ENCODE measurements around the gene NBAS.
"Not testable (repeated sequence)": the region's sequence is repeated elsewhere in the genome, so short reads cannot be mapped to it uniquely, and the experiment has no call there.

The NBAS gene

DNA sequence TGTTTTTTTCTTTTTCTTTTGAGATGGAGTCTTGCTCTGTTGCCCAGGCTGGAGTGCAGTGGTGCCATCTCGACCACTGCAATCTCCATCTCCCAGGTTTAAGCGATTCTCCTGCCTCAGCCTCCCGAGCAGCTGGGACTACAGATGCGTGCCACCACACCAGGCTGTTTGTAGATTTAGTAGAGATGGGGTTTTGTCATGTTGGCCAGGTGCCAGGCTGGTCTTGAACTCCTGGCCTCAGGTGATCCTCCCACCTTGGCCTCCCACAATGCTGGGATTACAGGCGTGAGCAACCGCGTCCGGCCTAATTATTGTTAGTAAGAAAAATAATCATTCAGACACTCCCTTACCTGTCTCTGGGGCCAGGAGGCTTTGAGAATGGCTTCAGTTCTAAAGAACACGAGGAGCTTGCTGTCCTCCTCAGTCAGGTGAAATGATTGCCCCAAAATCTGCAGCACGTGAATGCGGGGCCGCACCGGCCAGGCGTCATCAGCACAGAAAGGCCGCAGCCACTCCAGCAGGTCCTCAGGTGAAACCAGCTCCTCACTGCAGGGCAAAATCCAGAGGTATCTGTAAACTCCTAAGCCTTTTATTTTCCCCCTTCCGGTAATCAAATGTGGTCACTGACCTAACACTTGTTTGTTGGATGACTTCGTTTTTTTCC is 342.6 kb downstream of the NBAS start:
- no peak for DNase-seq (ENCODE audit: low read depth, low spot score)

DNA sequence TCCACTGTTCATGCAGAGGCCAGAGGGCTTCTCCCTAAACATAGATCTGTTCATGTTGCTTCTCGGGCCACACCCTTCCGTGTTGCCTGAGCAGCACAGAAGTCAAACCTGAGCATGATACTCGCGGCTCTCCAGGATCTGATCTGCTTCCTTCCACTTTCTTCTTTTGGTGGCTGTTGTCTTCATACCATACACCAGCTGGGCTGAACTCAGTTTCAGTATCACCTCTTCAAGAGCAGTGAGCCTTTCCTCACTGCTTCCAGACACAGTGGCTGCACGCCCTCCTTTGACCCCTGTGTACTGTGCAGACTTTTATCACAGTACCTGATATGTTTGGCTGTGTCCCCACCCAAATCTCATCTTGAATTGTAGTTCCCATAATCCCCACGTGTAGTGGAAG is 348.9 kb downstream of the NBAS start:
- DNase-seq (ENCODE audit: low read depth, low spot score): no peak

DNA sequence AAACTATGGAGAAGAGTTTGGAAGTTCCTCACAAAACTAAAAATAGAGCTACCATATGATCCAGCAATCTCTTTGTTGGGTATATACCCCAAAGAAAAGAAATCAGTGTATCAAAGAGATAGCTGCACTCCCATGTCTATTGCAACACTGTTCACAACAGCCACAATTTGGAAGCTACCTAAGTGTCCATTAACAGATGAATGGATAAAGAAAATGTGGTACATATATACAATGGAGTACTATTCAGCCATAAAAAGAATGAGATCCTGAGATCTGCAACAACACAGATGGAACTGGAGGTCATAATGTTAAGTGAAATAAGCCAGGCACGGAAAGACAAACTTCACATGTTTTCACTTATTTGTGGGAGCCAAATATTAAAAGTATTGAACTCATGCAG is 350.6 kb downstream of the NBAS start:
- not testable (repeated sequence) for DNase-seq (ENCODE audit: low read depth, low spot score)

DNA sequence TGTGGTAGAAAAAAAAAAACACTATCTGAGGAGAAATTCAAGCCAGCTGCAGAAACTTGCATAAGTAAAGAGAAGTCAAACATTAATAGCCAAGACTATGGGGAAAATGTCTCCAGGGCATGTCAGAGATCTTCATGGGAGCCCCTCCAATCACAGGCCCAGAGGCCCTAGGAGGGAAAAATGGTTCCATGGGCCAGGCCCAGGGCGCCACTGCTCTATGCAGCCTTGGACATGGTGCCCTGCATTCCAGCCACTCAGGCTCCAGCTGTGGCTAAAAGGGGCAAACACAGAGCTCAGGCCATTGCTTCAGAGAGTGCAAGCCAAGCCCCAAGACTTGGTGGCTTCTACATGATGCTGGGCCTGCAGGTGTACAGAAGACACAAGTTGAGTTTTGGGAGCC is 354.7 kb downstream of the NBAS start:
- DNase-seq (ENCODE audit: low read depth, low spot score): no peak

DNA sequence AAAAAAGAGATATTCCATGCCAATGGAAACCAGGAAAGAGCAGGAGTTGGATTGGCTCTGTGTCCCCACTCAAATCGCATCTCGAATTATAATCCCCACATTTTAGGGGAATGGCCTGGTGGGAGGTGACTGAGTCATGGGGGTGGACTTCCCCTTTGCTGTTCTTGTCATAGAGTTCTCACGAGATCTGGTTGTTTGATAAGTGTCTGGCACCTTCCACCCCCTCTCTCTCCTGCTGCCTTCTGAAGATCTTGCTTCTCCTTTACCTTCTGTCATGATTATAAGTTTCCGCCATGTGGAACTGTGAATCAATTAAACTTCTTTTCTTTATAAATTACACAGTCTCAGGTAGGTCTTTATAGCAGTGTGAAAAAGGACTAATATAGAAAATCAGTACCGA is 355.6 kb downstream of the NBAS start:
- DNase-seq (ENCODE audit: low read depth, low spot score): no peak

DNA sequence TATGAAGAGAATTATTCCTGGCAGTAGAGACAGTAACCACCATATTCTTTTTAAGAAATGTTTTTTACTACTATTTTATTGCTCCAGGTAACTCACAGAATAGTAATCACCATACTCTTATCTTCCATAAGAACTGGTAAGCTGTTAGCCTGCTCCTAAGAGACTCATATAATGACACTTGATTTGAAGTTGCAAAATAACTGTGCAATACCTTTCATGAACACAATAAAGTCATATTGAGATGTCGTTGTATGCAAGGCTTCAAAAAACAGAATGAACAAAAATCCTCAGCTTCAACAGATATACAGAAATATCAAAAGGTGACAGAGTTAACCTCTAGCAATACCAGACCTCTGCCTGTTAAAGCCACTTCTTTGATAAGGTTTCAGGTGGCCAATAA is 360.1 kb downstream of the NBAS start:
- no peak for DNase-seq (ENCODE audit: low read depth, low spot score)

DNA sequence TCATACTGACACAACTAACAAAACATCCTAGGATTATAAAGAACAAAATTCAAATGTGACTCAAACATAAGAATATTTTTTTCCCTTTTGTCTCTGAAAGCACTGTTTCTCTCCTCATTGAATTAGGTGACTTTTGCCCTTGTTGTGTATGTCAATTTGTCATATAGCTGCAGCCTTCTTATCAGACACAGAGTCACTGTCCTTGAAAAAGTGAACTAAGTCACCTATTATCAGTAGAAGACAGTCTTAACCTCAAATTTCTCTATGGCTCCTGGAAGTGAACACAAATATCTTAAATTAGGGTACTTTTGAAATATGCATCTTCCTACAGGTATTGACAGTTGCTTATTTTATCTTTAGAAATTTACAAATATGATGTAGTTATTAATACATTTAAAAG is 360.6 kb downstream of the NBAS start:
- no peak for DNase-seq (ENCODE audit: low read depth, low spot score)

DNA sequence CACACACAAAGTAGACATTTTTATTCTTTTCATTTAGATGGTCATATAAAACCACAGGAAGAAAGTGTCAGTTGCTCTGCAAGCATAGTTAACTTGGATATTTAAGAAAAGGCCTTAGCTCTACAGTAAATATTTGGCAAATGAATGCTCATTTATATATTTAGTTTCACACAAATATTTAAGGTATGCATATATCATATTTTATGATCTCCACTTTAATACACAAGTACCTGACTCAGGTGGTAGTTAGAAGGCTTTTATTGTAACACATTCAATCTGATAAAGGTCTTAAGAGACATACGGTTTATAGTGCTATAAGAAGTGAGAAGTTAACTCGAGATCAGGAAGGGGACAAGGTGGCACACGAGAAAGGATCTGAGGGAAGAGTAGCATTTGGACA is 363.1 kb downstream of the NBAS start:
- no peak for DNase-seq (ENCODE audit: low read depth, low spot score)

DNA sequence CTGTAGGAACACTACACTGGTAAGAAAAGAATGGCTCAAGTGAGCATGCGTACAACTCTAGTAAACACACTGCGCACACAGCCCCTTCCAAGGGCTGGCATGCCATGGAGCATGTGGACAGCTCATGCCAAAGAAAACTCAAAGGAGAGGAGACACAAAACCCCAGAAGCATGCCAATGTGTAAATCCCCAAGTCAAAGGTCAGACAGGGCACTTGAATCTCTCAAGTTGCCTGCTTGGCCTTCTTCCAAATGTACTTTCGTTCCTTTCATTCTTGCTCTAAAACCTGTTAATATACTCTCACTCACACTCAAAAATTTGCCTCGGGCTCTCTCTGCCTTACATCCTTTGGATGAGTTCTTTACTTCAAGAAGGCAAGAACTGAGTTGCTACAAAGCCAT is 365.3 kb downstream of the NBAS start:
- DNase-seq (ENCODE audit: low read depth, low spot score): no peak

DNA sequence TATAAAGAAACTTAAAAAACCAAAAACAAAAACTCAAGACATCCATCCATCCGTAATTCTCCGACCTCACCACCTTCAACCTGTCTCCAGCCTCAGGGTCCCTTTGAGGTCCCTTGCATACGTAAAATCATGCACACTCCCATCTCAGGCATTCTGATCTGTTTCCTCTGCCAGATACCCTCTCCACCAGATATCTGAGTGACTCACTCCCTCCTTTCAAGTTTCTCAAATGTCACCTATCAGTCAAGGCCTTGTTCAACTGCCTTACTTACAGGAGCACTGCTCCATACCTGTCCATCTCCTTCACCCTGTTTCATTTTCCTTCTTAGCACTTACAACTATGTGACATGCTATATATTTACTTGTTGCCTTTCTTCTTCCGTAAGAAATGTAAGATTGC is 369.3 kb downstream of the NBAS start:
- DNase-seq (ENCODE audit: low read depth, low spot score): no peak

DNA sequence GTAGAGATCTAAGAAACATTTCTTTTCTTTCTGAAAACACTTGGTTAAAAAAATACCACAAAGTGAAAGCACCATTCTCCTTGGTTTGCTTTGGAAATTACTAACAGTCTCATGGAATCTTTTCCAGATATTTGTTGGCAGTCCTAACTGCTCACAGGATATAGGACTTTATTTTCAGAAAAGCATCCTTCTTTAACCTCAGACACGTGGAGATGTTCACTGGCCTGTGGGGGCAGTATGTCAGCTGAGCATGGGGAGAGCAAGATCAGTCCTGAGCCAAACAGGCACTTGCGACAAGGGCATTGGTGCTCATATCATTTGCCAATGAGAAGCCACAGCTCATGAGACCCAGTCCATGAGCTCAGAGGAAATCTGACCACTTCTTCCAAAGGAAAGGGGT is 371.9 kb downstream of the NBAS start:
- no peak for DNase-seq (ENCODE audit: low read depth, low spot score)

DNA sequence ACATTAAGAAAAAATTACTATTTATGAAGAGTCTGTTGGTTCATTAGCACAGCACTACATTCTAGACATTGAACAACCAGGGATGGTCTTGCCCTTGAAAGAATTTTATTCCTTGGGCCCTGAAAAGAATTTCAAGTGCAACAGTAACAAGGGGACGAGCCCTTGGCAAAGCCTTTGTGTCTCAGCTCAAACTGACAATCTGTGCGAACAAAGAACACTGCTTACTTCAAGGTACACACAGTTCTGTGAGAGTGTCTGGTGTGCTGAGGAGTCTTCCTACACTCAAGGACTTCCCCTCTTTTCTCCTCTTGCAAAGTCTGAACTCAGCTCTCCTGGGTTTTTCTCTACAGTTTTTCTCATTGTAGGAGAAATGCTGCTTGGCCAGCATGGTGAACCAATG is 373.4 kb downstream of the NBAS start:
- DNase-seq (ENCODE audit: low read depth, low spot score): no peak

DNA sequence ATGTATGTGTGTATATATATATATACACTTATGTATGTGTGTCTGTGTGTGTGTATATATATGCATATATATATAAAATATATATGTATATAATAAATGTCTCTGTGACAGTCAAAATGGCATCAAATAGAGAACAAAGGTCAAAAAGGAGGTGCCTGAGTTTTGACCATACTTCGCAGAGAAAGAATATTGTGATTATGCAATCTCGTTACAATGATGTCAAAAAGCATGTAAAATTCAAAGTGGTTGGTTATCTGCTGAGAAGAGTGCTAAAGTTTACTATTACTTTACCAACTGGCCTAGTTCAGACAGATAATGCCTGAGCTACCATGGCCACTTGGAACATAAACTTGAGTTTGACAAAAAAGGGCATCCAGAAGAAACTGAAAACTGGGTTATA is 375.0 kb downstream of the NBAS start:
- DNase-seq (ENCODE audit: low read depth, low spot score): no peak

DNA sequence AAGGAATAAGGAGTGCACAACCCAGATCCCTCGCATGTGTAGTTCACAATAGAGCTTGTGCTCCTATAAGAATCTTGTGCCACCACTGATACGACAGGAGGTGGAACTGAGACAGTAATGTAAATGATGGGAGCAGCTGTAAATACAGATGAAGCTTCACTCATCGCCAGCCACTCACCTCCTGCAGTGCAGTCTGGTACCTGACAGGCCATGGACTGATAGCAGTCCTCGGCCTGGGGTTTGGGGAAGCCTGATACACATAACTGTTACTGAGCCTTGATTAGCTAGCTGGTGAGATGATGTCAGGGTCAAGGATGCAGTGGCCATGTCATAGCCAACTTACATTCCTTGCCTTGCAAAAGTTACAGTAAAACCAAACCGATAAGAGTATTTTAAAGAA is 376.6 kb downstream of the NBAS start:
- DNase-seq (ENCODE audit: low read depth, low spot score): no peak

DNA sequence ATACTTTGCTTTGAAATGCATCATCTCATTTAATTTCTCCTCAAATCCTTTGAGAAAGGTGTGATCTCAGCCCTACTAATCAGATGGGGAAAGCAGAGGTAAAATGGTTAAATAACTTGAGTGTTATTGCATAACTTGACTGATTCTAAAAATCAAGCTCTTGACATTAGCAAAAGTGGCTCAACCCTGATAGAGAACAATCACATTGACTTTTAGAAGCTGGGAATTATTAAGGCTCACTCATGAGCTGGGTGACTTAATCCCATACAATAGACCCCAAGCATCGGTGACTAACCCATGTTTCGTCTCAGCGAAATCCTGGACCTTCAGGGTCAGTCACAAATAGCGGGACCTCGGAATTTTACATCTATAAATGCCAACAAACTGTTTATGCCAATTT is 378.9 kb downstream of the NBAS start:
- no peak for DNase-seq (ENCODE audit: low read depth, low spot score)

DNA sequence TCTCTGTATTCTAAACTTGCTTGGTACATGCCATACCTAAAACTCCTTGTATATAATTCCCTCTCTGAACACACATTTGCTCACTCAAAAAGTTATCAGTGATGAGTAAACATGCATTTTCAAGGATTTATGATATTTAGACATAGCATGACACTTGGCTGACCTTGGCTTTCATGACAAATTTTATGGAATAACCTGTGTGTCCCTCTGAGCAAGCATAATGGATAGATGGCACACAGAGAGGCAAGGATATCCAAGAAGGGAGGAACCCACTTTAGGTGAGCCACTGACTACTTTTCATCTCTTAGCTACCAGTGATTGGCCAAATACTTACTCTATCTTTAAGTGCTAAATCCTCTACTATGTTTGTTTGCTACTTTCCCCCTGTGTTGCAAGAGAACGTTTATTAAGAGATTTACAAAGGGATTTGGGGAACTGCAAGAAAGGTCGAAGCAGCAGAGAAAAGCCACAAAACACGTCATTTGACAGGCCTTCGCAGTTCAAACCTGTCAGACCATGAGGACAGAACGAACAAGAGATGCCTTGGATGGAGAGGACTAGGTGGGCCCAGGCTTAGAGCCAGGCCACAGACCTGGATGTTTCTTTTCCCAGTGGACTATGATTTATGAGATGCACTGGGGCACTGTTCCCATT is 379.9 kb downstream of the NBAS start:
- no peak for DNase-seq (ENCODE audit: low read depth, low spot score)

DNA sequence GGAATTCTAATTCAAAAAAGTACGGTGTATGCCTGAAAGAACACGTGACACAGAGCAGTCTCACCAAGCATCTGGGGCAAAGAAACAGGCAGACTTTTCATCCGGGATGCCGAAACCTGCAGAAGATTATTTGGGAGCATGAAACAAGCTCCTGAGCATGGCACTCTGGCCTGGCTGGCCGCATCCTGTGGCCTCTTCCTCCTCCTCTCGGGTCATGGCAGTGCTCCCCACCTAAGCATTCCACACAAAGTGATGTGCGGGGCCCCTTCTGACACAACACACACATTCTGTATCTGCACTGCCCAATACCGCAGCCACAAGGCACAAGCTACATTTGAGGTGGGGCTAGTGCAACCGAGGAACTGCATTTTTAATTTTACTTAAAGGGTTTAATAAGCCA is 380.8 kb downstream of the NBAS start:
- no peak for DNase-seq (ENCODE audit: low read depth, low spot score)

DNA sequence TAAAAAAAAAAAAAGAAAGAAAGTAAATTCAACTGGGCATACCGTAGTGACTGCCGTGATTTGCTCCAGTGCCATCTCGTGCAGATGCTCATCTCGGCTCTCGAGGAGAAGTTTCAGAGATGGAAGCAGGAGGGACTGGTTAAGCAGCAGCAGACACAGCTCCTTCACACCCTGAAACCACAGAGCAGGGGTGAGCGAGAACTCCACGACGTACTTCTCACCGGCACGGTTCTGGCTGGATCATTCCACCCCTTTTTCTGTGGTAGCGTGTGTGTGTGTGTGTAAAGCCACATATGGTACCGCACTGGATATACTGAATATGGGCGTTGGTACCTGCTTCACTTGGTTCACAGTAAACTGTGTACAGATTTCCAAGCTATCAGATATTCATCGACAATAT is 382.2 kb downstream of the NBAS start:
- no peak for DNase-seq (ENCODE audit: low read depth, low spot score)

DNA sequence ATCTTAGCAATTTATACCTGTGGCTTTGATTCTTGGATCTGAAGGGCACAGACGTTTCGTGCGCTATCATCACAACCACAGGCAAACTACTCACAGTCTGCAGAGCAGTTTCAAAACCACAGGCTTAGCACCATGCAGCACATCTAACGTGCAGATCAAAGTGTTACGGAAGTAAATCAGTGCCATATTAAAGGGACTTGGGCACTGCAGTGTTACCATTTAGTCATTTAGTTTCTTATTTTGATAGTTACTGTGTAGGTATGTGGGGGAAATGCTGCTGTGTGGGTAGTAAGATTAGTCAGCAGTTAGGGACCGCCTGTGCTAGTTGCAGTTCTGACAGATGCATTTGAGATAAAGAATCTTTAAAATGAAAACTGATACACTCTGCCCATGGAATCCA is 384.0 kb downstream of the NBAS start:
- DNase-seq (ENCODE audit: low read depth, low spot score): no peak

DNA sequence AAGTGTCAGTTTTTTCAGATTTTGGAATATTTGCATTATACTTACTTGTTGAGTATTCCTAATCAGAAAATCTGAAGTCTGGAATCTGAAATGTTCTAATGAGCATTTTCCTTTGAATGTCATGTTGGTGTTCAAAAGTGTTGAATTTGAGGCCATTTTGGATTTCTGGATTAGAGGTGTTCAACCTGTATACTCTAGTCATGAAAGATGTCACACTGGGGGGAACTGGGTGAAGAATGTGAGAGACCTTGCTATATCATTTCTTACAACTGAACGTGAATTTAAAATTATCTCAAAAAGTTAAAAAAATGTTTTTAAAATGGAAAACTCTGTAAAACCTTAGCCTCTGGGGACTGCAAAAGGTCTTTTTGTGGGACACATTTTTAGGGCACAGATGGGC is 384.5 kb downstream of the NBAS start:
- DNase-seq (ENCODE audit: low read depth, low spot score): no peak

DNA sequence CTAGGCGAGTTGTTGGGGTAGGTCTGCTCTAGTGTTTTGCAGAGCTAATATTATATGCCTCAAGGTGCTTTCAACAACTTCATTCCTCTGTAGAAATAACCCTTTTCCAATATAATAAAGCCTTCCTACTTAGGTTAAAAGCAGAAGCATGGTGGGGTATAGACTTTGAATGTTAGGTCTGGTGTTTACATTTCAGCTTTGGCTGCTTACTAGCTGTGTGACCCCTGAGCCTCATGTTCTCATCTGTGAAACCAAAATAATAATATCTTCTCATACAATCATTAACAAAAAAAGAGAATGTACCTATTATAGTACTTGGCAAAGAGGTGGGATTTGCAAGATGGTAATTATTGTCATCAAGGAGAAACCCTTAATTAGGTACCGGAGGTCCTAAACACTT is 386.6 kb downstream of the NBAS start:
- no peak for DNase-seq (ENCODE audit: low read depth, low spot score)

DNA sequence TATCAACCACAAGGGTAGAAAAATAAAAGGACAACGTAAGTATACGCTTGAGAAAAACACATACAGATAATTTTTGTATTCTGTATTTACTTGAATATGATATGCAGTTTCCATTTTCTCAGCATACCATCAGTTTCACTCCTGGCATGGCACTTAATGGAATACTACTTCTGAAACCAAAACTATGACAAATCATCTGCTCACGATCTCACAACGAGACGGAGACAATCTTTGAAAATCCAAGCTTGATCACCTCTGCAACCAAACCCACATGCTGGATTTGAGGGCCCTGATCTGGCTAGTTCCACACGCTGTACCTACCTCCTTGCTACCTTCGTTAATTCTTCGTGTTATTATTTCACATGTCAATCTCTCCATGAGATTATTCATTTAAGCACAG is 387.6 kb downstream of the NBAS start:
- no peak for DNase-seq (ENCODE audit: low read depth, low spot score)

DNA sequence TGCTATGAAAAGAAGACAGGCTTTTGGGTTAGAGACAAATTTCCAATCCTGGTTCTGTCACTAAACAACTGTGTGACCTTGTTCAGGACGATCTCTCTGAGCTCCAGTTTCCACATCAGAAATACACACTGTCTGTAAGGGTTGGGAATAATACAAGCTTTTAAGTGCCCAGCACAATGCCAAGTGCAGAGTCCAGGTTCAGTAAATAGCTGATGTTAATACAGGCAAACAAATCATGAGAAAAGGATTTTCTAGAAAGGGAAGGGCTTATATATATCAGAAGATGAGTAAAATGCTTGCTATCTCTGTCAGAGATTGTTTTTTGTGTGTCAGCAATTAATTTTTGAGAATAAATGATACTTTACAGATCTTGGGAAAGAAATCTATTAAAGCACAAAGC is 388.3 kb downstream of the NBAS start:
- no peak for DNase-seq (ENCODE audit: low read depth, low spot score)

All from smooth muscle cell of the brain vasculature (primary cell).